Stimulated activated CD8-positive, alpha-beta memory T cell treated with anti-CD3 and anti-CD28 coated beads, Interleukin-15, amount 100 ng/mL, for 48 hours (primary cell): ENCODE measurements around the gene CASP7.

Experiments used
- DNase-seq, 2 donors: peaks; one replicate each; pipeline ENCODE4 v3.0.0-alpha.2; 2020; ENCODE audit warnings: low read depth in 2 of 2

The CASP7 gene

GRCh38 chr10:113665806-113666354 is 13.8 kb upstream of the CASP7 start:
- no peak for DNase-seq

GRCh38 chr10:113666682-113667252 is 12.9 kb upstream of the CASP7 start:
- no peak for DNase-seq

- no peak for DNase-seq
Observed at GRCh38 chr10:113680190-113681111, 739 bp downstream of the CASP7 start.

GRCh38 chr10:113681533-113682470 is 2.1 kb downstream of the CASP7 start:
- DNase-seq = no peak

- DNase-seq = no peak
Observed at GRCh38 chr10:113683300-113683699, 3.6 kb downstream of the CASP7 start.

GRCh38 chr10:113686028-113686427 is 6.3 kb downstream of the CASP7 start:
- DNase-seq = no peak

- no peak for DNase-seq
Observed at GRCh38 chr10:113687037-113687436, 7.3 kb downstream of the CASP7 start.

- DNase-seq = no peak
Observed at GRCh38 chr10:113689057-113689456, 9.3 kb downstream of the CASP7 start.

- DNase-seq = no peak
Observed at GRCh38 chr10:113689574-113689973, 9.9 kb downstream of the CASP7 start.

GRCh38 chr10:113690749-113691148 is 11.0 kb downstream of the CASP7 start:
- DNase-seq = no peak

GRCh38 chr10:113691381-113691780 is 11.7 kb downstream of the CASP7 start:
- DNase-seq = no peak

- DNase-seq = no peak
Observed at GRCh38 chr10:113692271-113692670, 12.6 kb downstream of the CASP7 start.

GRCh38 chr10:113693348-113693747 is 13.6 kb downstream of the CASP7 start:
- DNase-seq = no peak

- no peak for DNase-seq
Observed at GRCh38 chr10:113695691-113696090, 16.0 kb downstream of the CASP7 start.

GRCh38 chr10:113697595-113697994 is 17.9 kb downstream of the CASP7 start:
- no peak for DNase-seq

GRCh38 chr10:113704637-113705343 is 25.1 kb downstream of the CASP7 start:
- no peak for DNase-seq

- no peak for DNase-seq
Observed at GRCh38 chr10:113705344-113705652, 25.6 kb downstream of the CASP7 start.

GRCh38 chr10:113706623-113707022 is 26.9 kb downstream of the CASP7 start:
- DNase-seq = no peak

GRCh38 chr10:113708640-113709039 is 28.9 kb downstream of the CASP7 start:
- DNase-seq = no peak

- DNase-seq = no peak
Observed at GRCh38 chr10:113709221-113709838, 29.6 kb downstream of the CASP7 start.

GRCh38 chr10:113711142-113711541 is 31.4 kb downstream of the CASP7 start:
- DNase-seq = no peak
